ENCODE results near the gene SH3RF1.

SH3RF1 gene

DNA sequence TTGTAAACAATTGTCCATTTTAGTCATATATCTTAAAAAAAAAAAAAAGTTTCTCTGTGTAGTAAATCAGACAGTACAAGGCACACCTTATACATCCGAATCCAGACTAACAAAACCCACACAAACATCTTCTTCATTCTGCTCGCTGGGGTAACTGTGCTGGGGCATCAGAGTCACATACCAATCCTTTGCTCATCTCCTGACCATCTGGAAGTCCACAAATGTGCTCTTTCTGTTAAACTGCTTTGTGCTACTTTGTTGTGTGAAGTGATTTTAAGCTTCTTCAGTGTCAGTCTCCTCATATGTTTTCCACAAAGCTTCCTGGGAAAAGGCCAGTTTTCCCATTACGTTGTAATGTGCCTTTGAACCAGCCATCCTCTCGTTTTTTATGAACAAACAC lies 174.5 kb downstream of the SH3RF1 start:
- TF ChIP-seq CTCF (conservative IDR thresholded peaks at IDR 0.05; ENCODE audit: control insufficient read depth, insufficient read depth, low read depth, low read length) = no peak
- no peak for DNase-seq (ENCODE audit: low read depth)
- H3K4me3 ChIP-seq (ENCODE audit: control insufficient read depth, low read depth, low read length) = no peak overlapping the region

GRCh38 chr4:169094656-169095231 lies 176.0 kb downstream of the SH3RF1 start:
- no peak for TF ChIP-seq CTCF (conservative IDR thresholded peaks at IDR 0.05; ENCODE audit: control insufficient read depth, insufficient read depth, low read depth, low read length)
- no peak for DNase-seq (ENCODE audit: low read depth)
- no peak overlapping the region for H3K4me3 ChIP-seq (ENCODE audit: control insufficient read depth, low read depth, low read length)

DNA sequence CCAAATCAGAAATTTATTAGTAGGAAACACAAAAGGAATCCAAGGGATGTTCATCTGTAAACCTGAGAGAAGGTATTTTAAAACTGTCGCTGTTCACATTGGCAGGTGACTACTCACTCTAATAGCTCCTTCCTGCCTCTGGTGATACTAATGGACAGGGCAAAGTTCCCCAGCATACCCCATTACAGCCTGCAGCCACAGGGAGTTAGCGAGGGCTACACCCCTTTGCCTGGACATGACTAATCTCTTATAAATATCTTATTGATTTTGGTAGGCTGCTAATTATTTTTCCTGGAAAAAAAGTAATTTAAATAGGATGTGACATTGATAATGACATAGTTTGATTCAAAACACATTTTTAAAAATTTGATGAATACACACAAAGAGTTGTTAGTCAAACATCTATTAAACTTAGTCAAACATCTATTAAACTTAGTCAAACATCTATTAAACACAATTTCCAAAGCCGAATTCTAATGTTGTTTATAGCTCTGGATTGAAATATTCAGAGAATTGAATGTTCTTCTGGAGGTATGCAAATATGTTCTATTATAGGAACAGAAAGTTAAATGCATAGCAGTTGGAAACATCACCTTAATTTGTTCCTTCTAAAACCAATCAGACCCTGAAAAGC lies 177.8 kb downstream of the SH3RF1 start:
- DNase-seq (ENCODE audit: low read depth) = no peak
- TF ChIP-seq CTCF (conservative IDR thresholded peaks at IDR 0.05; ENCODE audit: control insufficient read depth, insufficient read depth, low read depth, low read length) = no peak
- no peak overlapping the region for H3K4me3 ChIP-seq (ENCODE audit: control insufficient read depth, low read depth, low read length)

DNA sequence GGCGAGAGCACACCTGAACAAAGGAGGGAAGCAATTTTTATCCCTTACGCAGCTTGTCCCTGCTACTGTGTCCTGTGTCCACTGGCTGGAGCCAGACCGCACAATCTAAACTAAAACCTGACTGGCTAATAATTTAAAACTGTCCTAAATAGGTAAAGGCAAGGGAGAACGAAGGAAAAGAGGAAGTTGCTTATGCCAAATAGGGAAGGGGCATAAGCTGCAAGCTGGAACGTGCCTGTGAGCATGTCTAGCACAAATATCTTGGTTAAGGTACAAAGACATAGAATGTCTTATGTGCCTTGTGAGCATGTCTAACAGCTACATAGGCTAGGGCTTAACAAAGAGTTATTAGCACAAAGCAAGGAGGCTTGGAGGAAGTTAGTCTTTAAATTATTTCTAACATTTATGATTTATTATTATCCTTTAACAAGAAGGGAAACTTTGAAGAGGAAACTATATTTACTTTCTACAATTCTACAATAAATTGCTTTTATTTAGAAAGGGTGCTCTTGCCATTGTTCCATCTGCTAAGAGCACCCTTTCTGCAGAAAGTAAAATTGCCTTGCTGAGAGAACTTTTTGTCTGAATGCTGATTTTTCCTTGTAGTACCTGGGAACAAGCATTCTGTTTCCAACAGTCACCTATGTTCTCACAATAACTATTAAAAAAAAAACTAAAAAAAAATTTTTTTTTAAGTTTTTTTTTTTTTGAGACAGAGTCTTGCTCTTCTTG lies 180.1 kb downstream of the SH3RF1 start:
- TF ChIP-seq CTCF (conservative IDR thresholded peaks at IDR 0.05; ENCODE audit: control insufficient read depth, insufficient read depth, low read depth, low read length) = no peak
- DNase-seq (ENCODE audit: low read depth) = no peak
- no peak overlapping the region for H3K4me3 ChIP-seq (ENCODE audit: control insufficient read depth, low read depth, low read length)

DNA sequence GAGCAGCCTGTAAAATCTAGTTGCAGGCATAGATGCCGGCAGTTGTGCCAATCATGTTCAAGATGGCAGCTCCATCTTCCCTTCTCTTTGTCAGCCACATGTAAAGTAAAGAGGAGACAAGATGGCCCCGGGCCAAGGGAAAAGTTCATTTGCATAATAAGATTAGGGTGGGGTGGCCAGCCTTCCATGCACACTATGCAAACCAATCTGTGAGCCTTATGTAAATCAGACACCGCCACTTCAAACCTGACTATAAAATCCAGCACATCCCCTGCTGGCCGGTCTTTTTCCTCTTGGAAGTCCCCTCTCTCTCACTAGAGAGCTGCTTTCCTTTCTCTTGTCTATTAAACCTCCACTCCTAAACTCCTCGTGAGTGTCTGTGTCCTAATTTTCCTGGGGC lies 181.8 kb downstream of the SH3RF1 start:
- H3K4me3 ChIP-seq (ENCODE audit: control insufficient read depth, low read depth, low read length) = no peak overlapping the region
- DNase-seq (ENCODE audit: low read depth) = no peak
- TF ChIP-seq CTCF (conservative IDR thresholded peaks at IDR 0.05; ENCODE audit: control insufficient read depth, insufficient read depth, low read depth, low read length) = no peak

GRCh38 chr4:169084954-169085353 lies 185.8 kb downstream of the SH3RF1 start:
- no peak for TF ChIP-seq CTCF (conservative IDR thresholded peaks at IDR 0.05; ENCODE audit: control insufficient read depth, insufficient read depth, low read depth, low read length)
- no peak overlapping the region for H3K4me3 ChIP-seq (ENCODE audit: control insufficient read depth, low read depth, low read length)
- DNase-seq (ENCODE audit: low read depth) = no peak

All from fibroblast of mammary gland (primary cell).